ENCODE data around the gene PRKG1.

Gene PRKG1

GRCh38 chr10:51124852-51125251 lies 50.6 kb downstream of the PRKG1 start:
- H4K20me1 ChIP-seq (ENCODE audit: insufficient read depth, low read length, poor library complexity, severe bottlenecking), result no peaks in the 10 kb centered on the region
- H3K9me3 ChIP-seq (ENCODE audit: insufficient read depth, low read depth, low read length), result no peaks in the 10 kb centered on the region
- H3K9ac ChIP-seq (ENCODE audit: low read depth, low read length, poor library complexity, severe bottlenecking), result no peak overlapping the region
- no peaks in the 10 kb centered on the region for H3K9me2 ChIP-seq (replicated peaks; ENCODE audit: low read depth, low read length)
- no peak overlapping the region for H3K4me3 ChIP-seq (ENCODE audit: low read length, poor library complexity, severe bottlenecking)
- no peaks in the 10 kb centered on the region for H3K4me1 ChIP-seq (ENCODE audit: insufficient read depth, low read length, poor library complexity, severe bottlenecking)
- H3K36me3 ChIP-seq (ENCODE audit: insufficient read depth, low read length), result no peaks in the 10 kb centered on the region
- H2AFZ ChIP-seq (ENCODE audit: low read length), result no peak overlapping the region
- H3K27me3 ChIP-seq (ENCODE audit: insufficient read depth, low read length, poor library complexity, severe bottlenecking), result no peaks in the 10 kb centered on the region
- H3K79me2 ChIP-seq (ENCODE audit: insufficient read depth, low read length), result no peaks in the 10 kb centered on the region
- TF ChIP-seq, protein P1, sequence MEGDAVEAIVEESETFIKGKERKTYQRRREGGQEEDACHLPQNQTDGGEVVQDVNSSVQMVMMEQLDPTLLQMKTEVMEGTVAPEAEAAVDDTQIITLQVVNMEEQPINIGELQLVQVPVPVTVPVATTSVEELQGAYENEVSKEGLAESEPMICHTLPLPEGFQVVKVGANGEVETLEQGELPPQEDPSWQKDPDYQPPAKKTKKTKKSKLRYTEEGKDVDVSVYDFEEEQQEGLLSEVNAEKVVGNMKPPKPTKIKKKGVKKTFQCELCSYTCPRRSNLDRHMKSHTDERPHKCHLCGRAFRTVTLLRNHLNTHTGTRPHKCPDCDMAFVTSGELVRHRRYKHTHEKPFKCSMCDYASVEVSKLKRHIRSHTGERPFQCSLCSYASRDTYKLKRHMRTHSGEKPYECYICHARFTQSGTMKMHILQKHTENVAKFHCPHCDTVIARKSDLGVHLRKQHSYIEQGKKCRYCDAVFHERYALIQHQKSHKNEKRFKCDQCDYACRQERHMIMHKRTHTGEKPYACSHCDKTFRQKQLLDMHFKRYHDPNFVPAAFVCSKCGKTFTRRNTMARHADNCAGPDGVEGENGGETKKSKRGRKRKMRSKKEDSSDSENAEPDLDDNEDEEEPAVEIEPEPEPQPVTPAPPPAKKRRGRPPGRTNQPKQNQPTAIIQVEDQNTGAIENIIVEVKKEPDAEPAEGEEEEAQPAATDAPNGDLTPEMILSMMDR (conservative IDR thresholded peaks at IDR 0.05; ENCODE audit: low read length), result no peak
- TF ChIP-seq EZH2phosphoT487 (IDR thresholded peaks at IDR 0.05; ENCODE audit: borderline replicate concordance), result no peak
- H3F3A ChIP-seq (ENCODE audit: low read depth), result no peaks in the 10 kb centered on the region
- no peak overlapping the region for H3K4me2 ChIP-seq (ENCODE audit: low read depth, low read length, poor library complexity, severe bottlenecking)

DNA sequence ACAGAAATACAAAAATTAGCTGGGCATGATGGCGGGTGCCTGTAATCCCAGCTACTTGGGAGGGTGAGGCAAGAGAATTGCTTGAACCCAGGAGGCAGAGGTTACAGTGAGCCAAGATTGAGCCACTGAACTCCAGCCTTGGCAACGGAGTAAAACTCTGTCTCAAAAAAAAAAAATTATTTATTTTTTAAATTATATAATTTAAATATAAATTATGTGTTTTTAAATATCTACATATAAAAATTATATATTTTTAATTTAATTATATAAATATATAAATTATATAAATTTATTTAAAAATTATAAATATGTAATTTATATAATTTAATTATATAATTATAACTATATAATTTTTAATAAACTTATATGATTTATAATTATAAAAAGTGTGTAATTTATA lies 51.2 kb downstream of the PRKG1 start:
- H3K4me3 ChIP-seq (ENCODE audit: low read length, poor library complexity, severe bottlenecking), result no peak overlapping the region
- no peaks in the 10 kb centered on the region for H3F3A ChIP-seq (ENCODE audit: low read depth)
- TF ChIP-seq, protein P1 (conservative IDR thresholded peaks at IDR 0.05; ENCODE audit: low read length), result no peak
- no peak for TF ChIP-seq EZH2phosphoT487 (IDR thresholded peaks at IDR 0.05; ENCODE audit: borderline replicate concordance)
- H3K4me1 ChIP-seq (ENCODE audit: insufficient read depth, low read length, poor library complexity, severe bottlenecking), result no peaks in the 10 kb centered on the region
- H3K9me3 ChIP-seq (ENCODE audit: insufficient read depth, low read depth, low read length), result no peaks in the 10 kb centered on the region
- no peaks in the 10 kb centered on the region for H3K36me3 ChIP-seq (ENCODE audit: insufficient read depth, low read length)
- no peak overlapping the region for H2AFZ ChIP-seq (ENCODE audit: low read length)
- H3K4me2 ChIP-seq (ENCODE audit: low read depth, low read length, poor library complexity, severe bottlenecking), result no peak overlapping the region
- no peaks in the 10 kb centered on the region for H4K20me1 ChIP-seq (ENCODE audit: insufficient read depth, low read length, poor library complexity, severe bottlenecking)
- no peaks in the 10 kb centered on the region for H3K27me3 ChIP-seq (ENCODE audit: insufficient read depth, low read length, poor library complexity, severe bottlenecking)
- H3K9ac ChIP-seq (ENCODE audit: low read depth, low read length, poor library complexity, severe bottlenecking), result no peak overlapping the region
- no peaks in the 10 kb centered on the region for H3K9me2 ChIP-seq (replicated peaks; ENCODE audit: low read depth, low read length)
- H3K79me2 ChIP-seq (ENCODE audit: insufficient read depth, low read length), result no peaks in the 10 kb centered on the region

DNA sequence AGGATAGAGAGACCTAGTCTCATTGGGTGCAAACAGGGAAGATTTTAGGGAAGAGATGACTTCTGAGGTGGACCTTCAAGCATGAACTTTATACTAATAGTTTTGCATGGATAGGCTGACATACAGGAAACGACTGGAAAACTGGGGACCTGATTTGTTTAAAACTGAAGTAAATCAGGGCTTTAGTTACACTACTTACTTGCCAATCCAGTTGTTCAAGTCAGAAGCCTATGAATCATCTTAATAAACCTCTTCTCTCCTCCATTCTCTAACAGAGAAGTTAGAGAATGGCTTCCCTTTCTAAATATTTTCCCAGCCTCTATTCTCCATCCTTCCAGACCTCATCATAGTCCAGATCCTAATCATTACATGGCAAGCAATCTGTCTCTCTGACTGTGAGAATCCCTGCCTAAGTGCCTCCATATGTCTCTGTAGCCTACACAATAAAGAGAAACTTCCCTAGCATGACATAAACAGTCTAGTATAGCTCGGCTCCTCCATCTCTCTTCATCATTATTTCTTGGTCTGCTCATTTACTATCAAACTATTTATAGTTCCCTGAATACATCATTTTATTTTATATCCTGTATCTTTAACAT lies 55.8 kb downstream of the PRKG1 start:
- Histone ChIP-seq H3K36me3 (ENCODE audit: insufficient read depth, low read length) (no peaks in the 10 kb centered on the region), H3K9me3 (ENCODE audit: insufficient read depth, low read depth, low read length) (no peaks in the 10 kb centered on the region), H3K4me1 (ENCODE audit: insufficient read depth, low read length, poor library complexity, severe bottlenecking) (no peaks in the 10 kb centered on the region), H3K27me3 (ENCODE audit: insufficient read depth, low read length, poor library complexity, severe bottlenecking) (no peaks in the 10 kb centered on the region), H3K9ac (ENCODE audit: low read depth, low read length, poor library complexity, severe bottlenecking) (no peak overlapping the region), H4K20me1 (ENCODE audit: insufficient read depth, low read length, poor library complexity, severe bottlenecking) (no peaks in the 10 kb centered on the region), H2AFZ (ENCODE audit: low read length) (no peak overlapping the region), H3K4me3 (ENCODE audit: low read length, poor library complexity, severe bottlenecking) (no peak overlapping the region), H3K4me2 (ENCODE audit: low read depth, low read length, poor library complexity, severe bottlenecking) (no peak overlapping the region), H3F3A (ENCODE audit: low read depth) (no peaks in the 10 kb centered on the region), H3K9me2 (replicated peaks; ENCODE audit: low read depth, low read length) (no peaks in the 10 kb centered on the region), H3K79me2 (ENCODE audit: insufficient read depth, low read length) (no peaks in the 10 kb centered on the region)
- TF ChIP-seq EZH2phosphoT487 (IDR thresholded peaks at IDR 0.05; ENCODE audit: borderline replicate concordance), result no peak
- TF ChIP-seq, protein P1 (conservative IDR thresholded peaks at IDR 0.05; ENCODE audit: low read length), result no peak

Measured in Loucy (cell line).